Right renal pelvis (tissue), 4 donors: ENCODE data around the gene TUBG2. TPM values are rescaled to one million over a fixed set of nuclear protein-coding genes. Genes with fewer than 3 reads are reported as not detected.

Experiments
- DNase-seq, 4 donors: peaks; one replicate each; pipeline ENCODE4 v3.0.0-alpha.2; 2013; ENCODE audit warnings: low read depth in 4 of 4, low spot score in 3 of 4, missing footprints in 1 of 4
- polyA plus RNA-seq, 4 donors: library from polyadenylated mRNA; unstranded; fragments of 120-200 nt; gene quantifications; one replicate each; pipeline ENCODE4 v1.2.1, GENCODE V29; 2013; ENCODE audit not compliant: insufficient read length in 4 of 4

The TUBG2 gene
- polyA plus RNA-seq, 4 donors, result 21.6 to 28.1 (median 25.9) TPM

- no peak for DNase-seq
Measured at GRCh38 chr17:42692489-42692888, 33.4 kb downstream of the TUBG2 start.

GRCh38 chr17:42694524-42694923, 35.4 kb downstream of the TUBG2 start:
- no peak for DNase-seq

GRCh38 chr17:42695500-42695899, 36.4 kb downstream of the TUBG2 start:
- no peak for DNase-seq

- no peak for DNase-seq
Measured at GRCh38 chr17:42697108-42697811, 38.2 kb downstream of the TUBG2 start.

GRCh38 chr17:42698736-42699414, 39.8 kb downstream of the TUBG2 start:
- DNase-seq, result no peak

- DNase-seq, result no peak
Measured at GRCh38 chr17:42699415-42699740, 40.3 kb downstream of the TUBG2 start.

GRCh38 chr17:42700586-42701289, 41.7 kb downstream of the TUBG2 start:
- no peak for DNase-seq

GRCh38 chr17:42702446-42702845, 43.4 kb downstream of the TUBG2 start:
- DNase-seq, result no peak

GRCh38 chr17:42704490-42704836, 45.4 kb downstream of the TUBG2 start:
- DNase-seq, result no peak

GRCh38 chr17:42704837-42705494, 45.9 kb downstream of the TUBG2 start:
- DNase-seq, result no peak

- no peak for DNase-seq
Measured at GRCh38 chr17:42706732-42707131, 47.6 kb downstream of the TUBG2 start.

GRCh38 chr17:42708588-42708987, 49.5 kb downstream of the TUBG2 start:
- no peak for DNase-seq

GRCh38 chr17:42709561-42709960, 50.5 kb downstream of the TUBG2 start:
- no peak for DNase-seq

Other genes starting within 250 kb of the TUBG2 start
- gene CAVIN1, start 236.0 kb upstream of the TUBG2 start, polyA plus RNA-seq, result 10 to 100 TPM; 64.8 to 82.0 (median 68.3) TPM
- gene ATP6V0A1, start 200.4 kb upstream of the TUBG2 start, polyA plus RNA-seq, result 10 to 100 TPM; 43.1 to 58.2 (median 55.1) TPM
- 10 to 100 TPM; 18.8 to 31.7 (median 24.2) TPM for gene NAGLU, start 123.0 kb upstream of the TUBG2 start, polyA plus RNA-seq
- gene HSD17B1, start 106.4 kb upstream of the TUBG2 start, polyA plus RNA-seq, result 1 to 10 TPM; 3.0 to 4.8 (median 3.4) TPM
- gene COASY, start 97.1 kb upstream of the TUBG2 start, polyA plus RNA-seq, result 10 to 100 TPM; 55.6 to 60.9 (median 57.1) TPM
- gene MLX, start 92.2 kb upstream of the TUBG2 start, polyA plus RNA-seq, result 10 to 100 TPM; 33.9 to 37.7 (median 34.6) TPM
- 10 to 100 TPM; 16.7 to 17.9 (median 16.9) TPM for gene PSMC3IP, start 81.6 kb upstream of the TUBG2 start, polyA plus RNA-seq
- gene RETREG3, start 49.9 kb upstream of the TUBG2 start, polyA plus RNA-seq, result 10 to 100 TPM; 42.5 to 46.6 (median 44.4) TPM
- 10 to 100 TPM; 55.8 to 66.1 (median 59.4) TPM for gene TUBG1, start 49.6 kb upstream of the TUBG2 start, polyA plus RNA-seq
- 10 to 100 TPM; 13.5 to 19.4 (median 15.1) TPM for gene PLEKHH3, start 17.7 kb downstream of the TUBG2 start, polyA plus RNA-seq
- gene CCR10, start 22.6 kb downstream of the TUBG2 start, polyA plus RNA-seq, result 1 to 10 TPM; 1.1 to 2.2 (median 1.3) TPM
- 10 to 100 TPM in 1 of 4 donors, 1 to 10 TPM in 3; 8.4 to 10.1 (median 8.5) TPM for gene CNTNAP1, start 23.2 kb downstream of the TUBG2 start, polyA plus RNA-seq
- 10 to 100 TPM; 37.0 to 50.2 (median 45.4) TPM for gene EZH1, start 85.8 kb downstream of the TUBG2 start, polyA plus RNA-seq
- gene RAMP2, start 101.9 kb downstream of the TUBG2 start, polyA plus RNA-seq, result 100 to 1,000 TPM; 104 to 113 (median 110) TPM
- gene VPS25, start 114.2 kb downstream of the TUBG2 start, polyA plus RNA-seq, result 10 to 100 TPM; 85.0 to 90.7 (median 88.9) TPM
- 10 to 100 TPM; 11.3 to 14.7 (median 12.2) TPM for gene WNK4, start 121.3 kb downstream of the TUBG2 start, polyA plus RNA-seq
- gene COA3, start 139.4 kb downstream of the TUBG2 start, polyA plus RNA-seq, result 100 to 1,000 TPM; 166 to 178 (median 172) TPM
- 1 to 10 TPM; 1.7 to 3.1 (median 2.0) TPM for gene CNTD1, start 139.6 kb downstream of the TUBG2 start, polyA plus RNA-seq
- gene BECN1, start 165.0 kb downstream of the TUBG2 start, polyA plus RNA-seq, result 10 to 100 TPM; 64.8 to 78.0 (median 69.2) TPM
- 100 to 1,000 TPM; 107 to 121 (median 119) TPM for gene PSME3, start 174.1 kb downstream of the TUBG2 start, polyA plus RNA-seq
- 1 to 10 TPM in 3 of 4 donors, under 1 TPM in 1; 0.83 to 1.2 (median 1.2) TPM for gene AOC2, start 185.3 kb downstream of the TUBG2 start, polyA plus RNA-seq
- 1 to 10 TPM; 5.3 to 7.5 (median 6.5) TPM for gene AOC3, start 191.9 kb downstream of the TUBG2 start, polyA plus RNA-seq
- gene G6PC1, start 241.5 kb downstream of the TUBG2 start, polyA plus RNA-seq, result 1 to 10 TPM; 4.2 to 7.6 (median 4.9) TPM